ENCODE measurements around the gene KBTBD3.

- no peak for TF ChIP-seq CTCF (IDR thresholded peaks at IDR 0.05; ENCODE audit: insufficient read depth, low read length, poor library complexity, severe bottlenecking)
- TF ChIP-seq EZH2phosphoT487 (conservative IDR thresholded peaks at IDR 0.05; ENCODE audit: low read length): no peak
Observed at GRCh38 chr11:106061954-106062949, 14.9 kb downstream of the KBTBD3 start.
